T-helper 1 cell treated with Interleukin-12 subunit alpha and Interleukin-12 subunit beta and Interleukin-4 antibody, amounts not matched to agents 30 μg/mL and 1 μg/mL, for 36 hours (primary cell): ENCODE results near the gene PALS1.

Experiments used
- H3K27ac Mint-ChIP-seq: one replicate; pipeline ENCODE4 v1.8.0; 2021; ENCODE audit warnings: mild to moderate bottlenecking, mixed read lengths
- H3K27me3 Mint-ChIP-seq: one replicate; pipeline ENCODE4 v1.8.0; 2021; ENCODE audit warnings: low read depth, mixed read lengths
- H3K36me3 Mint-ChIP-seq: one replicate; pipeline ENCODE4 v1.8.0; 2021; ENCODE audit warnings: low read depth, mixed read lengths
- H3K4me1 Mint-ChIP-seq: one replicate; pipeline ENCODE4 v1.8.0; 2021; ENCODE audit warnings: low read depth, mixed read lengths
- H3K4me3 Mint-ChIP-seq: one replicate; pipeline ENCODE4 v1.8.0; 2021; ENCODE audit warnings: mild to moderate bottlenecking, moderate library complexity, mixed read lengths
- H3K9me3 Mint-ChIP-seq: one replicate; pipeline ENCODE4 v1.8.0; 2021; ENCODE audit warnings: mixed read lengths

The PALS1 gene

GRCh38 chr14:67241411-67242167 is at the start of gene PALS1:
Gene PALS1 (plus strand): TSS chr14:67241435. CDS start chr14:67279171, 37,736 bp downstream.
- Mint-ChIP-seq H3K27ac (peak within 1 kb of the TSS; percentile 70), H3K4me1 (peaks cover 13% of the 10 kb centered on the region), H3K9me3 (no peaks in the 10 kb centered on the region), H3K4me3 (peak within 1 kb of the TSS; percentile 89), H3K36me3 (no peaks in the 10 kb centered on the region), H3K27me3 (peaks cover 17% of the 10 kb centered on the region)

GRCh38 chr14:67191768-67192290 is 49.4 kb upstream of the PALS1 start:
- no peak overlapping the region for H3K27ac Mint-ChIP-seq
- H3K9me3 Mint-ChIP-seq = no peaks in the 10 kb centered on the region
- peaks cover 5% of the 10 kb centered on the region for H3K4me1 Mint-ChIP-seq
- no peak overlapping the region for H3K4me3 Mint-ChIP-seq
- no peaks in the 10 kb centered on the region for H3K27me3 Mint-ChIP-seq
- H3K36me3 Mint-ChIP-seq = no peaks in the 10 kb centered on the region

GRCh38 chr14:67192366-67192765 is 48.9 kb upstream of the PALS1 start:
- Mint-ChIP-seq H3K4me3 (no peak overlapping the region), H3K36me3 (no peaks in the 10 kb centered on the region), H3K27ac (no peak overlapping the region), H3K9me3 (no peaks in the 10 kb centered on the region), H3K27me3 (no peaks in the 10 kb centered on the region), H3K4me1 (peaks cover 8% of the 10 kb centered on the region)

GRCh38 chr14:67195279-67195678 is 46.0 kb upstream of the PALS1 start:
- Mint-ChIP-seq H3K9me3 (no peaks in the 10 kb centered on the region), H3K4me3 (no peak overlapping the region), H3K36me3 (no peaks in the 10 kb centered on the region), H3K27me3 (no peaks in the 10 kb centered on the region), H3K27ac (no peak overlapping the region), H3K4me1 (peaks cover 6% of the 10 kb centered on the region)

- H3K4me1 Mint-ChIP-seq = peaks cover 6% of the 10 kb centered on the region
- no peaks in the 10 kb centered on the region for H3K27me3 Mint-ChIP-seq
- H3K4me3 Mint-ChIP-seq = no peak overlapping the region
- no peaks in the 10 kb centered on the region for H3K36me3 Mint-ChIP-seq
- no peaks in the 10 kb centered on the region for H3K9me3 Mint-ChIP-seq
- H3K27ac Mint-ChIP-seq = no peak overlapping the region
These were observed 42.2 kb upstream of the PALS1 start for GRCh38 chr14:67199016-67199415.

- Mint-ChIP-seq H3K9me3 (no peaks in the 10 kb centered on the region), H3K27me3 (no peaks in the 10 kb centered on the region), H3K27ac (no peak overlapping the region), H3K36me3 (no peaks in the 10 kb centered on the region), H3K4me1 (no peaks in the 10 kb centered on the region), H3K4me3 (no peak overlapping the region)
These were observed 33.4 kb upstream of the PALS1 start for GRCh38 chr14:67207810-67208209.

- Mint-ChIP-seq H3K4me1 (no peaks in the 10 kb centered on the region), H3K27ac (no peak overlapping the region), H3K4me3 (no peak overlapping the region), H3K36me3 (no peaks in the 10 kb centered on the region), H3K27me3 (peaks cover 8% of the 10 kb centered on the region), H3K9me3 (no peaks in the 10 kb centered on the region)
These were observed 23.1 kb upstream of the PALS1 start for GRCh38 chr14:67218126-67218525.

GRCh38 chr14:67221248-67221981 is 19.8 kb upstream of the PALS1 start:
- Mint-ChIP-seq H3K4me1 (no peaks in the 10 kb centered on the region), H3K27ac (no peak overlapping the region), H3K4me3 (no peak overlapping the region), H3K9me3 (no peaks in the 10 kb centered on the region), H3K27me3 (peaks cover 17% of the 10 kb centered on the region), H3K36me3 (no peaks in the 10 kb centered on the region)

GRCh38 chr14:67221982-67222328 is 19.3 kb upstream of the PALS1 start:
- no peaks in the 10 kb centered on the region for H3K4me1 Mint-ChIP-seq
- H3K27me3 Mint-ChIP-seq = peaks cover 17% of the 10 kb centered on the region
- no peaks in the 10 kb centered on the region for H3K36me3 Mint-ChIP-seq
- no peaks in the 10 kb centered on the region for H3K9me3 Mint-ChIP-seq
- H3K4me3 Mint-ChIP-seq = no peak overlapping the region
- no peak overlapping the region for H3K27ac Mint-ChIP-seq

GRCh38 chr14:67225523-67225922 is 15.7 kb upstream of the PALS1 start:
- H3K36me3 Mint-ChIP-seq = no peaks in the 10 kb centered on the region
- H3K4me3 Mint-ChIP-seq = no peak overlapping the region
- no peaks in the 10 kb centered on the region for H3K9me3 Mint-ChIP-seq
- no peak overlapping the region for H3K27ac Mint-ChIP-seq
- peaks cover 17% of the 10 kb centered on the region for H3K27me3 Mint-ChIP-seq
- no peaks in the 10 kb centered on the region for H3K4me1 Mint-ChIP-seq

GRCh38 chr14:67228325-67228984 is 12.8 kb upstream of the PALS1 start:
- Mint-ChIP-seq H3K27ac (no peak overlapping the region), H3K9me3 (no peaks in the 10 kb centered on the region), H3K4me1 (no peaks in the 10 kb centered on the region), H3K4me3 (no peak overlapping the region), H3K36me3 (no peaks in the 10 kb centered on the region), H3K27me3 (peaks cover 6% of the 10 kb centered on the region)

- no peak overlapping the region for H3K27ac Mint-ChIP-seq
- H3K36me3 Mint-ChIP-seq = no peaks in the 10 kb centered on the region
- no peak overlapping the region for H3K4me3 Mint-ChIP-seq
- H3K4me1 Mint-ChIP-seq = no peaks in the 10 kb centered on the region
- H3K9me3 Mint-ChIP-seq = no peaks in the 10 kb centered on the region
- peaks cover 5% of the 10 kb centered on the region for H3K27me3 Mint-ChIP-seq
These were observed 9.2 kb upstream of the PALS1 start for GRCh38 chr14:67232066-67232465.

GRCh38 chr14:67232621-67233020 is 8.6 kb upstream of the PALS1 start:
- Mint-ChIP-seq H3K27me3 (peaks cover 5% of the 10 kb centered on the region), H3K4me3 (no peak overlapping the region)

GRCh38 chr14:67237591-67237990 is 3.6 kb upstream of the PALS1 start:
- H3K4me3 Mint-ChIP-seq = no peak overlapping the region
- H3K4me1 Mint-ChIP-seq = peaks cover 12% of the 10 kb centered on the region

More at GRCh38 chr14:67232621-67233020, 8.6 kb upstream of the PALS1 start:
- Mint-ChIP-seq H3K9me3 (no peaks in the 10 kb centered on the region), H3K4me1 (no peaks in the 10 kb centered on the region), H3K36me3 (no peaks in the 10 kb centered on the region), H3K27ac (no peak overlapping the region)

More at GRCh38 chr14:67237591-67237990, 3.6 kb upstream of the PALS1 start:
- no peak overlapping the region for H3K27ac Mint-ChIP-seq
- H3K9me3 Mint-ChIP-seq = no peaks in the 10 kb centered on the region
- peaks cover 21% of the 10 kb centered on the region for H3K27me3 Mint-ChIP-seq
- no peaks in the 10 kb centered on the region for H3K36me3 Mint-ChIP-seq
